Endometrial microvascular endothelial cells (primary cell): ENCODE results near the gene TSEN54. TPM values are rescaled to one million over a fixed set of nuclear protein-coding genes. Genes with fewer than 3 reads are reported as not detected.

Experiments used
- in situ Hi-C: cut with HindIII; loops from 2 replicates; pipeline ENCODE4 v1.10.0; 2017; ENCODE audit warnings: low sequenced_read_pairs, low pct_unique_long_range_greater_than_20kb; ENCODE audit errors: inconsistent ontology term
- total RNA-seq: library from RNA; depleted of rRNA; stranded (reverse); fragments of >200 nt; gene quantifications from one replicate; pipeline ENCODE4 v1.2.3, GENCODE V29; 2015; ENCODE audit errors: inconsistent ontology term

The TSEN54 gene
- total RNA-seq, 1 donor from 2014 or later = 54.8 TPM

- in situ Hi-C loops = no loop called here
These were observed 15.4 kb downstream of the TSEN54 start for GRCh38 chr17:75531721-75532072.

- in situ Hi-C loops = no loop called here
These were observed 18.8 kb downstream of the TSEN54 start for GRCh38 chr17:75535119-75535537.

DNA sequence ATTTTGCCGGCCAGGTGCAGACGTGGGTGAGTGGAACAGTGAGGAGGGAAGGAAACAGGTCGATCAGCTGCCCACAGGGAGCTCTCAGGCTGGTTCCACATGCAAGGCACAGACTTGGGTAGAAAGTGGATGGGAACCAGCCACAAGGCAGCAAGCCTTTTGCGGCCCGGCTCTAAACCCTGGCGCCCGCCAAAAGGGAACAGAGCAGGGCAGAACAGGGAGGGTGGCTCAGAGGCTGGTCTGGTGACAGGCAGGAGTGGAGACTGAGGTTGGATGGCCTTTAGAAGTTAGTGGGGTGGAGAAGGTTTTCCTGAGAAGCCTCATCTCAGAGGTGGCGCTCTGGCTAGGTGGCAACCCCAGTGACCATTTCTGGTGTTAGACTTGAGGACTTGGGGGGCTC, 19.5 kb downstream of the TSEN54 start:
- in situ Hi-C loops = no loop called here

GRCh38 chr17:75536366-75536765, 20.0 kb downstream of the TSEN54 start:
- in situ Hi-C loops = no loop called here

DNA sequence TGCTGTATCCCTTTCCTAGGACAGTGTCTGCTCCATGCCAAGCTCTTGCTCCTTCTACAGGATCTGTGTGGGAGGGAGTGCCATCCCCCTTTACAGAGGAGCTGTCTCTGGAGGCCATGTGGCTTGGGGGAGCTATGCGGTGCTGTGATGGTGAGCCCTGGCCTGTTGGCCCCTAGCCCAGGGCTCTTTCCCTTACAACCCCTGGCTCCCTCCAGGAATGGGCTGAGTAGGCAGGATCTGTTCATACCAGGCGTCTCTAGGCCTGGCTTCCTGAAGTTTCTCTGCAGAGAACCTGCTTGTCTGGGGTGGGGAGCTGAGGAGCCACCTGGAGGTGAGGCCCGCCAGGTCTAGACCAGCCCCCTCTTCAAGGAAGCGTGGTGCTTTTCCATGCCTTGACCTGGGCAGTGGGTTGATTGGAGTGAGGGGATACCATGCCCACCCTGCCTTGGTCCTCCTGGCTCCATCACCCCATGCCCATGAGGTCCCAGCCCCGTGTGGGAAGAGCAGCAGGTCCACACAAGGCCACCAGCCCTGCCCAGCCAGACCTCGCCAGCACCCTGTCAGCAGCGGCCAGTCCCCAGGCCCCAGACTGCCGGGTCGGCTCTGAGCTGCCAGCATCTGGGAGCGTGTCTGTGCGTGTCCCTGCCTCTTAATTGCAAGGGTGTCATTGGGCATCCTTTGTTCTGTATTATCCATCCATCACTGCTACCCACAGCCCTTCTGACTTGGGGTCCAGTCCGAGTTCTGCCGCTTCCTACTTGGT, 23.8 kb downstream of the TSEN54 start:
- in situ Hi-C loops = no loop called here

GRCh38 chr17:75540923-75541503, 24.7 kb downstream of the TSEN54 start:
- in situ Hi-C loops = no loop called here

- in situ Hi-C loops = no loop called here
These were observed 25.9 kb downstream of the TSEN54 start for GRCh38 chr17:75542229-75542628.

DNA sequence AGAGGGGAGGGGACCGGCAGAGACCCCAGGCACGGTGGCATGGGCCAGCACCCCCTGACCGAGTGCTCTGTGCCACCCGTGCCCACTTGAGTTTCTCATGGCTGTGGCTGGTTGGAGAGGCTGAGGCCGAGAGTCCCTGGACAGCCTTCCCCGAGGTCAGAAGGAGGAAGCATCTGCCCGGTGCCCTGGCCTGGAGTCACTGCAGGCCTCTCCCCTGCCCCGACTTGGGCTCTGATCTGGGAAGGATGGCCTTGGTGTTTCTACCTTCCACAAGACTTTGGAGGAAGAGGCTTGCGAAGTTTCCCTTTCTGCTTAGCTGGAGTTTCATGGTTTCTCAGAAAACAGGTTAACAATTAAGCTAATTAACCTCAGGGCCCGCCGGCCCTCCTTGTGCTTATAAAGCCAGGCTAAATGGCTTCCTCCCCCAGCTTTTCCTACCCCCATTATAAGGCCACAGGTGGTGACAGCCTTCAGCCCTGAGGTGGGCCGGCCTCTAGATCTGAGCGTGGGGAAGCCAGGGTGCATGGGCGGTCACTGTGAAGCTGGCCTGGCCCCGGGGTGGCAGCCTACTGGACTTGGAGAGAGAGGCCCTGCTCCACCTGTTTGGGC, 26.5 kb downstream of the TSEN54 start:
- in situ Hi-C loops = no loop called here

- in situ Hi-C loops = no loop called here
These were observed 27.9 kb downstream of the TSEN54 start for GRCh38 chr17:75544250-75544649.

DNA sequence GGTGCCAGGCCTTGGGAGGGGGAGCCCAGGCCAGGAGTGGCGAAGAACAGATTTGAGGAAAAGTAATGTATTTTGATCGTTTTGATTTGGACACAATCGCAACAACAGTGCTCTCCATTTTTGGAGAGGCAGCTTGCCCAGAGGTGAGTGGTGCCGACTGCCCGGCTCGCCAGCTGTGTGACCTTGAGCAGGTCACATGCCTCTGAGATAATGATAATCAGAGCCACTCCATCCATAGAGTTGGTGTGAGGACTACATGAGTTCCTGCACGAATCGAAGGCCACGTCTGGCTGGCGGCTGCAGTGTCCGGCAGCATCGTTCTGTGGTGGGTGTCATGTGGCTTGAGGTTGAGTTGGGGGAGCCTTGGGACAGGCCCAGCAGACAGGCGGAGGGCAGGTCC, 29.9 kb downstream of the TSEN54 start:
- in situ Hi-C loops = no loop called here

DNA sequence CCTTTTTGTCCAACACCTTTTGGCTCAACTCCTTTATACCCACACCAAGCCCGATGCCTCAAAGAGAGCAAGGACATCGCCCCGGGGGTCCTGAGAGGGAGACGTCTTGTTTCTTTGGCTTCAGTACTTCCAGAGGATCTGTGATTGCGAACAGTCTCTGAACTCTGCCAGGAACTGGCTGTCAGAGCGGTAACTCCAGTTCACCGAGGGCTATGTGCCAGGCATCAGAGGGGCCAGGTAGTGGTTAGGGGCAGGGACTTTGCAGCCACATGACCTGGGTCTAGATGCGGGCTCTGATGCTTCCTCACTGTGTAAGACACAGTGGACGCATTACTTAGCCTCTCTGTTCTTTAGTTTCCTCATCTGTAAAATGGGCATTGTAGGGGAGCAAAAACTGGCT, 30.8 kb downstream of the TSEN54 start:
- in situ Hi-C loops = no loop called here

- in situ Hi-C loops = no loop called here
These were observed 32.5 kb downstream of the TSEN54 start for GRCh38 chr17:75548813-75549212.

GRCh38 chr17:75549246-75550138, 33.2 kb downstream of the TSEN54 start:
- in situ Hi-C loops = no loop called here

- in situ Hi-C loops = no loop called here
These were observed 33.8 kb downstream of the TSEN54 start for GRCh38 chr17:75550139-75550465.

DNA sequence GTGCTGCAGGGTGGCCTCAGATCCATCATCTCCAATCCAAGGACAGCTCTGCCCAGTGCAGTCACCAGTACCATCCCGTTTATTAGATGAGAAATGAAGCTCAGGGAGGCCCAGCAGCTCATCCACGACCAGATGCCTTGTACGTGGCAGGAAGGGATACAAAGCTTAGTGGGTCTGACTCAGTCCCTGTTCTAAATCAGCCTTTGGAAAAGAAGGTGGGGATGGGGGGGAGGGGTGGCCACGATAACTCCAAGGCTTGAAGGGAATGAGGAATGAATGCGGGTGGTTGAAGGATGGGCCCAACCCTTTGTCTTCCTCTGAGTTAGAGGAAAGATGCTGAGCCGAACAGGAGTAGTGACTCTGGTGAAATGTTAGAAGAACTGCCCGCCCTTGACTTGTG, 34.9 kb downstream of the TSEN54 start:
- in situ Hi-C loops = no loop called here

DNA sequence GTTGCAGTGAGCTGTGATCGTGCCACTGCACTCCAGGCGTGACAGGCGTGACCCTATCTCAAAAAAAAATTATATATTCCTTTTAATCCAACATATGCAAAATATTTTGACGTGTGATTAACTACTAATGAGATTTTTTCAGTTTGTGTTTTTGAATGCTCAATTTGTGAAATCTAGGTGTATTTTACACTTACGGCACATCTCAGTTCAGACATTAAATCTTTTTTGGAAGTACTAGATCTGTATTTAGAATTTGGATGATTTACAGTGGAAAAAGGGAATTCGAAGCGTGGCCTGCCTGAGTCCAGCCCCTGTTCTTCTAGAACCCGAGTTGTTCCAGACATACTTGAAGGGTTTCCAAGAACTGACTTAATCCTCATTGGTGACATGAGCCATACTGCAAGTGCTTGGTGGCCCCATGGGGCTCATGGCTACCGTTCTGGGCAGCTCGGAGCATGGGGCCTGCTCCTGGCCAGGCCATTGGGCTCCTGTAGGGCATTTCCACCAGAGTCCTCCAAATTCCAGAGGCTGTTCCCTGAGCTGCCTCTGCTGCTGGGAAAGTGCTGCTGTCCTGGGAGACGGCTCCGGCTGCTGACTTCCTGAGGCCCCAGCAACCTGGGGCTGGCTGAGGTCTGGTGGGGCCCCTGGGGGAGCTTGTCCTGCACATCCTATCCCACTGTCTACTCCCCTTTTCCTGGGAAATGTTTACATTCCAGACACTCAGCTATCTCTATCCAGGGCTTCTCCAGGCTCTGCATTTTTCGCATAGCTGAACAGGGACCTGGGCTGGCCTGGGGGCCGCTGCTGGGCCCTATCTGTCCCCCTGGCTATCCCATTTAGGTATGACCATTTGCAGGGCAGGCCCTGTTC, 36.3 kb downstream of the TSEN54 start:
- in situ Hi-C loops = no loop called here

DNA sequence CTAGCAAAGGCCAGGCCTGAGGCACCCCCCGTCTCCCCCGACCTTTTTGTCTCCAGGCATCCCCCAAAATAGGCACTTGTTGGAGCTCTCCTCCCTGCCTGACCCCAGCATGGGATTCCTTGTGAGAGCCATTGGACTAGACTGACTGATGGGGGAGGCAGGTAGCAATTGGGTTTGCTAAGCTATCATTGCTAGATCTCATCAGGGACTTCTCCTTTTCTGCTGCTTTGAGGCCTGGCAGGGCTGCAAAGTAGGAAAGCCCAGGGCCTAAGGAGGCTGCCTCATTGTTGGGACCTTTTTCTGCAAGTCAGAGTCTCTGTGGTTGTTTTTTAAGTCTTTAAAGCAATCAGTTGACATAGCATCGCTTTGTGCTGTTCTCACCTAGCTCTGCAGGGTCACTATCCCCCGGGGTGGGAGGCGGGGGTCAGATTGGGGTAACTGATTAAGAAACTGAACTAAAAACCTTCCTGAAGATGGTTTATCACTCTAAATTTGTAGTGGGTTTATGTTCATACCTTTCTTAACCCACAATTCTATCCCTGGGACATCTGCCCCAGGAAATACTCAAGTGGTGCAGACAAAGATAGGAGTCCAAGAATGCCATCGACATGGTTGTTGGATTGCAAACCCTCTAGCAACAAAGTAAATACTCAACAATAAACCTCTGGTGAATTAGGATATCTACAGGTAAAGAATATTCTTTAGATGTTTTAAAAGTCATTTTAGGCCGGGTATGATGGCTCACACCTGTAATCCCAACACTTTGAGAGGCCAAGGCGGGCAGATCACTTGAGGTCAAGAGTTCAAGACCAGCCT, 37.2 kb downstream of the TSEN54 start:
- in situ Hi-C loops = no loop called here

GRCh38 chr17:75555679-75556153, 39.4 kb downstream of the TSEN54 start:
- in situ Hi-C loops = no loop called here
